Vagina (tissue), 2 donors: Measurements from ENCODE around the gene FANCC.

Experiments
- POLR2A ChIP-seq, 2 donors: fragments of 450-650 bp; IDR thresholded peaks; one replicate each; pipeline ENCODE4 v1.6.1; 2017; ENCODE audit warnings: antibody characterized with exemption in 2 of 2, mild to moderate bottlenecking in 2 of 2, moderate library complexity in 2 of 2
- POLR2AphosphoS5 ChIP-seq, 2 donors: sonication (generic); formaldehyde crosslinking; IDR thresholded peaks; one replicate each; pipeline ENCODE4 v1.9.0; 2017; ENCODE audit warnings: antibody characterized with exemption in 2 of 2, mild to moderate bottlenecking in 2 of 2, low read depth in 1 of 2; ENCODE audit not compliant: insufficient read depth in 1 of 2
- TF ChIP-seq, protein P1 (sequence below), 3 experiments: fragments of 450-650 bp in 2 of 3; fragments of 200-600 bp in 1 of 3; sonication (generic) in 1 of 3; IDR thresholded peaks; one replicate each; pipeline ENCODE4 v1.5.1; 2017 to 2019; ENCODE audit warnings: antibody characterized with exemption in 3 of 3, mild to moderate bottlenecking in 2 of 3, moderate library complexity in 2 of 3

DNA sequence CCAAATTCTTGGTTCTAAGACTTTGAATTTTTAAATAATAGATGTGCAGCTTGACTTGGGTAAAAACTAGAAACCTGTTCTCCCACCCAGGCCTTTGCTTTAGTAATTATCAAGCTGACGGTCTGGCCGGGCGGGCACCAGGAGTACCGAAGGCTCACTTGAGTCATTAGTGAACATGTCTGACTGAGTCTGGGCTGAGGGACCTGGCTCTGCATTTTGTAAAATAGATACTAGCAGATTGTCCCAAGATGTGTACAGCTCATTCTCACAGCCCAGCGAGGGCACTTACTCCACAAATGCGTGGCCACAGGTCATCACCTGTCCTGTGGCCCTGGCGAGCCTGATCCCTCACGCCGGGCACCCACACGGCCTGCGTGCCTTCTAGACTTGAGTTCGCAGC is 216.2 kb downstream of the FANCC start:
- no peak for TF ChIP-seq POLR2A (IDR thresholded peaks at IDR 0.05)
- TF ChIP-seq, protein P1, sequence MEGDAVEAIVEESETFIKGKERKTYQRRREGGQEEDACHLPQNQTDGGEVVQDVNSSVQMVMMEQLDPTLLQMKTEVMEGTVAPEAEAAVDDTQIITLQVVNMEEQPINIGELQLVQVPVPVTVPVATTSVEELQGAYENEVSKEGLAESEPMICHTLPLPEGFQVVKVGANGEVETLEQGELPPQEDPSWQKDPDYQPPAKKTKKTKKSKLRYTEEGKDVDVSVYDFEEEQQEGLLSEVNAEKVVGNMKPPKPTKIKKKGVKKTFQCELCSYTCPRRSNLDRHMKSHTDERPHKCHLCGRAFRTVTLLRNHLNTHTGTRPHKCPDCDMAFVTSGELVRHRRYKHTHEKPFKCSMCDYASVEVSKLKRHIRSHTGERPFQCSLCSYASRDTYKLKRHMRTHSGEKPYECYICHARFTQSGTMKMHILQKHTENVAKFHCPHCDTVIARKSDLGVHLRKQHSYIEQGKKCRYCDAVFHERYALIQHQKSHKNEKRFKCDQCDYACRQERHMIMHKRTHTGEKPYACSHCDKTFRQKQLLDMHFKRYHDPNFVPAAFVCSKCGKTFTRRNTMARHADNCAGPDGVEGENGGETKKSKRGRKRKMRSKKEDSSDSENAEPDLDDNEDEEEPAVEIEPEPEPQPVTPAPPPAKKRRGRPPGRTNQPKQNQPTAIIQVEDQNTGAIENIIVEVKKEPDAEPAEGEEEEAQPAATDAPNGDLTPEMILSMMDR (IDR thresholded peaks at IDR 0.05) = no peak
- no peak for TF ChIP-seq POLR2AphosphoS5 (IDR thresholded peaks at IDR 0.05; ENCODE audit: insufficient read depth in 1 of 2, low read depth in 1 of 2)
